ENCODE results near the gene TTYH3. TPM values are rescaled to one million over a fixed set of nuclear protein-coding genes. Genes with fewer than 3 reads are reported as not detected.

The TTYH3 gene
- total and polyA plus RNA-seq, 2 of the 13 experiments (the other 11 are each of a cell fraction or from before 2014, with no cell fraction given), result 26.3 to 50.0 TPM

DNA sequence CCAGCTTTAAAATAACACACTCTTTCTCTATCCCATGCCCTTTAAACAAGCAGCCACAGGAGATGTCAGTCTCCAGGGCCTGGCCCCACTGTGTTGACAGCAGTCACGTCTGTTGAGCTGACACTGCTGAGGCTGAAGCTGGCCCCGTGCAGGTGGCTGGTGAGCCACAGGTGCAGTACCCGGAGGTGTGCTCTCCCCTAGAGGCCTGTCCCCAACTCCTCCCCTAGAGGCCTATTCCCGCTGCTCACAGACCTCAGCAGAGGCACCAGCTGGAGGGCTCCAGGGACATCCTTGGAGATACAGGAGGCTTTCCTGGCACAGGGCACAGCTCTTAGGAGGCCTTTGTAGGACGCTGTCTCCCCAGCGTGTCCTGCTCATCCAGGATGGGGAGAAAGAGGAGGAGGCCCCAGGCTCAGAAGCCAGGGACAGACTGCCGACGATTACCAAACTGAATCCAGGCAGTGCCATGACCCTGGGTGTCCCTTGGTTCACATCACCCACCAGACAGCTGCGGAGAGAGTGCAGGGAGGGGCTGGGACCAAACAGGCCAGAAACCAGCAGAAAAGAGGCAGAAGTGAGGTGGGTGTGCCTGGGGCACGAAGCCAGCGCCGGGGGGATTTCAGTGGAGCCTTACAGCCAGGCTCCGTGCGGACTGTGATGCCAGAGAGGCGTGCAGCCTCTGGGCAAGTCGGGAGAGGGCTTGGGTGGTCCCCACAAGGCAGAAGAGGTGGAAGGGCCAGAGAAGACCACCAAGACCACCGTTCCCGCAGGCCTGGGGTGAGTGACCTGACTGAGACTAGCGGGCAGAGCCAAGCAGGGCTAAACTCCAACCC lies 18.5 kb upstream of the TTYH3 start (continued):
- TF ChIP-seq, protein P1, sequence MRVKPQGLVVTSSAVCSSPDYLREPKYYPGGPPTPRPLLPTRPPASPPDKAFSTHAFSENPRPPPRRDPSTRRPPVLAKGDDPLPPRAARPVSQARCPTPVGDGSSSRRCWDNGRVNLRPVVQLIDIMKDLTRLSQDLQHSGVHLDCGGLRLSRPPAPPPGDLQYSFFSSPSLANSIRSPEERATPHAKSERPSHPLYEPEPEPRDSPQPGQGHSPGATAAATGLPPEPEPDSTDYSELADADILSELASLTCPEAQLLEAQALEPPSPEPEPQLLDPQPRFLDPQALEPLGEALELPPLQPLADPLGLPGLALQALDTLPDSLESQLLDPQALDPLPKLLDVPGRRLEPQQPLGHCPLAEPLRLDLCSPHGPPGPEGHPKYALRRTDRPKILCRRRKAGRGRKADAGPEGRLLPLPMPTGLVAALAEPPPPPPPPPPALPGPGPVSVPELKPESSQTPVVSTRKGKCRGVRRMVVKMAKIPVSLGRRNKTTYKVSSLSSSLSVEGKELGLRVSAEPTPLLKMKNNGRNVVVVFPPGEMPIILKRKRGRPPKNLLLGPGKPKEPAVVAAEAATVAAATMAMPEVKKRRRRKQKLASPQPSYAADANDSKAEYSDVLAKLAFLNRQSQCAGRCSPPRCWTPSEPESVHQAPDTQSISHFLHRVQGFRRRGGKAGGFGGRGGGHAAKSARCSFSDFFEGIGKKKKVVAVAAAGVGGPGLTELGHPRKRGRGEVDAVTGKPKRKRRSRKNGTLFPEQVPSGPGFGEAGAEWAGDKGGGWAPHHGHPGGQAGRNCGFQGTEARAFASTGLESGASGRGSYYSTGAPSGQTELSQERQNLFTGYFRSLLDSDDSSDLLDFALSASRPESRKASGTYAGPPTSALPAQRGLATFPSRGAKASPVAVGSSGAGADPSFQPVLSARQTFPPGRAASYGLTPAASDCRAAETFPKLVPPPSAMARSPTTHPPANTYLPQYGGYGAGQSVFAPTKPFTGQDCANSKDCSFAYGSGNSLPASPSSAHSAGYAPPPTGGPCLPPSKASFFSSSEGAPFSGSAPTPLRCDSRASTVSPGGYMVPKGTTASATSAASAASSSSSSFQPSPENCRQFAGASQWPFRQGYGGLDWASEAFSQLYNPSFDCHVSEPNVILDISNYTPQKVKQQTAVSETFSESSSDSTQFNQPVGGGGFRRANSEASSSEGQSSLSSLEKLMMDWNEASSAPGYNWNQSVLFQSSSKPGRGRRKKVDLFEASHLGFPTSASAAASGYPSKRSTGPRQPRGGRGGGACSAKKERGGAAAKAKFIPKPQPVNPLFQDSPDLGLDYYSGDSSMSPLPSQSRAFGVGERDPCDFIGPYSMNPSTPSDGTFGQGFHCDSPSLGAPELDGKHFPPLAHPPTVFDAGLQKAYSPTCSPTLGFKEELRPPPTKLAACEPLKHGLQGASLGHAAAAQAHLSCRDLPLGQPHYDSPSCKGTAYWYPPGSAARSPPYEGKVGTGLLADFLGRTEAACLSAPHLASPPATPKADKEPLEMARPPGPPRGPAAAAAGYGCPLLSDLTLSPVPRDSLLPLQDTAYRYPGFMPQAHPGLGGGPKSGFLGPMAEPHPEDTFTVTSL (CRISPR knock-in tag; IDR thresholded peaks at IDR 0.05; ENCODE audit: borderline replicate concordance), result no peak
- TF ChIP-seq, protein P2, sequence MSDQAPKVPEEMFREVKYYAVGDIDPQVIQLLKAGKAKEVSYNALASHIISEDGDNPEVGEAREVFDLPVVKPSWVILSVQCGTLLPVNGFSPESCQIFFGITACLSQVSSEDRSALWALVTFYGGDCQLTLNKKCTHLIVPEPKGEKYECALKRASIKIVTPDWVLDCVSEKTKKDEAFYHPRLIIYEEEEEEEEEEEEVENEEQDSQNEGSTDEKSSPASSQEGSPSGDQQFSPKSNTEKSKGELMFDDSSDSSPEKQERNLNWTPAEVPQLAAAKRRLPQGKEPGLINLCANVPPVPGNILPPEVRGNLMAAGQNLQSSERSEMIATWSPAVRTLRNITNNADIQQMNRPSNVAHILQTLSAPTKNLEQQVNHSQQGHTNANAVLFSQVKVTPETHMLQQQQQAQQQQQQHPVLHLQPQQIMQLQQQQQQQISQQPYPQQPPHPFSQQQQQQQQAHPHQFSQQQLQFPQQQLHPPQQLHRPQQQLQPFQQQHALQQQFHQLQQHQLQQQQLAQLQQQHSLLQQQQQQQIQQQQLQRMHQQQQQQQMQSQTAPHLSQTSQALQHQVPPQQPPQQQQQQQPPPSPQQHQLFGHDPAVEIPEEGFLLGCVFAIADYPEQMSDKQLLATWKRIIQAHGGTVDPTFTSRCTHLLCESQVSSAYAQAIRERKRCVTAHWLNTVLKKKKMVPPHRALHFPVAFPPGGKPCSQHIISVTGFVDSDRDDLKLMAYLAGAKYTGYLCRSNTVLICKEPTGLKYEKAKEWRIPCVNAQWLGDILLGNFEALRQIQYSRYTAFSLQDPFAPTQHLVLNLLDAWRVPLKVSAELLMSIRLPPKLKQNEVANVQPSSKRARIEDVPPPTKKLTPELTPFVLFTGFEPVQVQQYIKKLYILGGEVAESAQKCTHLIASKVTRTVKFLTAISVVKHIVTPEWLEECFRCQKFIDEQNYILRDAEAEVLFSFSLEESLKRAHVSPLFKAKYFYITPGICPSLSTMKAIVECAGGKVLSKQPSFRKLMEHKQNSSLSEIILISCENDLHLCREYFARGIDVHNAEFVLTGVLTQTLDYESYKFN (CRISPR knock-in tag; conservative IDR thresholded peaks at IDR 0.05), result no peak
- TF ChIP-seq BRD4 (CRISPR knock-in tag; IDR thresholded peaks at IDR 0.05), result no peak
- no peak for TF ChIP-seq SMARCC2 (IDR thresholded peaks at IDR 0.05)
- TF ChIP-seq ATRX (CRISPR knock-in tag; IDR thresholded peaks at IDR 0.05; ENCODE audit: borderline replicate concordance), result no peak
- no peak for TF ChIP-seq TRIM24 (CRISPR knock-in tag; IDR thresholded peaks at IDR 0.05)
- TF ChIP-seq HOXA9 (CRISPR knock-in tag; IDR thresholded peaks at IDR 0.05; ENCODE audit: borderline replicate concordance), result no peak
- TF ChIP-seq ZNF589 (CRISPR knock-in tag; conservative IDR thresholded peaks at IDR 0.05), result no peak
- peak; percentile 43; the same call in 1 of the 2 replicates for TF ChIP-seq ZBTB7B (CRISPR knock-in tag; IDR thresholded peaks at IDR 0.05)
- 0 out of 2 replicates have a peak, but pooled peaks have one; percentile 46 for TF ChIP-seq MEIS1 (CRISPR knock-in tag; IDR thresholded peaks at IDR 0.05; ENCODE audit: borderline replicate concordance)
- TF ChIP-seq EED (CRISPR knock-in tag; IDR thresholded peaks at IDR 0.05), result no peak
- no peak for TF ChIP-seq HNF1B (CRISPR knock-in tag; IDR thresholded peaks at IDR 0.05)
- TF ChIP-seq, protein P3, sequence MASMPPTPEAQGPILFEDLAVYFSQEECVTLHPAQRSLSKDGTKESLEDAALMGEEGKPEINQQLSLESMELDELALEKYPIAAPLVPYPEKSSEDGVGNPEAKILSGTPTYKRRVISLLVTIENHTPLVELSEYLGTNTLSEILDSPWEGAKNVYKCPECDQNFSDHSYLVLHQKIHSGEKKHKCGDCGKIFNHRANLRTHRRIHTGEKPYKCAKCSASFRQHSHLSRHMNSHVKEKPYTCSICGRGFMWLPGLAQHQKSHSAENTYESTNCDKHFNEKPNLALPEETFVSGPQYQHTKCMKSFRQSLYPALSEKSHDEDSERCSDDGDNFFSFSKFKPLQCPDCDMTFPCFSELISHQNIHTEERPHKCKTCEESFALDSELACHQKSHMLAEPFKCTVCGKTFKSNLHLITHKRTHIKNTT (CRISPR knock-in tag; IDR thresholded peaks at IDR 0.05), result no peak
- TF ChIP-seq ZNF205 (CRISPR knock-in tag; IDR thresholded peaks at IDR 0.05), result no peak

Data from HepG2 (cell line).